ENCODE data around the gene SLC36A4.

Gene SLC36A4

GRCh38 chr11:93166862-93167261 is 30.9 kb downstream of the SLC36A4 start:
- no peak for TF ChIP-seq CTCF (IDR thresholded peaks at IDR 0.05; ENCODE audit: low read depth, low read length)
- Histone ChIP-seq H3K27me3 (ENCODE audit: insufficient read depth, low read depth, severe bottlenecking) (no peaks in the 10 kb centered on the region), H3K4me3 (ENCODE audit: low read depth, low read length) (no peak overlapping the region), H3K27ac (no peak overlapping the region), H3K9me3 (ENCODE audit: severe bottlenecking) (no peaks in the 10 kb centered on the region), H3K36me3 (peaks cover 37% of the 10 kb centered on the region)
- DNase-seq = no peak

- H3K27ac ChIP-seq = no peak overlapping the region
- no peaks in the 10 kb centered on the region for H3K27me3 ChIP-seq (ENCODE audit: insufficient read depth, low read depth, severe bottlenecking)
- no peak for TF ChIP-seq CTCF (IDR thresholded peaks at IDR 0.05; ENCODE audit: low read depth, low read length)
- DNase-seq = no peak
- no peaks in the 10 kb centered on the region for H3K9me3 ChIP-seq (ENCODE audit: severe bottlenecking)
- no peak overlapping the region for H3K4me3 ChIP-seq (ENCODE audit: low read depth, low read length)
- peaks cover 43% of the 10 kb centered on the region for H3K36me3 ChIP-seq
Observed at GRCh38 chr11:93166194-93166593, 31.6 kb downstream of the SLC36A4 start.

- no peak for DNase-seq
- peaks cover 41% of the 10 kb centered on the region for H3K36me3 ChIP-seq
Observed at GRCh38 chr11:93160808-93161207, 37.0 kb downstream of the SLC36A4 start.

DNA sequence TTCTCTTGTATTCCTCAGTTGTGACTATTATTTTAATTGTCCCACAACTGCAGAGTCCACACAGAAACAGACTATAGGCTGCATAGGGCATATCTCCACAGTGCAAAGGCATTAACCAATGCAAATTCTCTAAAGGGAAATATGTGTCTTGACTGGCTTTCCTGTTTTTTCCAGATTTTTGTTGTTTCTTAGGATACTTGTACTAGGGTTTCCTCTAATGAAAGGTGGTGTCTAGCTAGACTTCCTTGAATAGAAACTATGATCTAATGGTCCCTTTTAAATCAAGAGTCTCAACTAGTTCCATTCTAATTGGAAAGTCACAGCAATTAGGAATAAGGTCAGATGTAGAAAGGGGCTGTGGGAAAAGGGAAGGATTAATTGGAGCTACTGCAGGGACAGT is 37.6 kb downstream of the SLC36A4 start:
- no peak for DNase-seq
- Histone ChIP-seq H3K27me3 (ENCODE audit: insufficient read depth, low read depth, severe bottlenecking) (no peaks in the 10 kb centered on the region), H3K27ac (no peak overlapping the region), H3K9me3 (ENCODE audit: severe bottlenecking) (no peaks in the 10 kb centered on the region), H3K36me3 (peaks cover 37% of the 10 kb centered on the region), H3K4me3 (ENCODE audit: low read depth, low read length) (no peak overlapping the region)
- no peak for TF ChIP-seq CTCF (IDR thresholded peaks at IDR 0.05; ENCODE audit: low read depth, low read length)

More at GRCh38 chr11:93160808-93161207, 37.0 kb downstream of the SLC36A4 start:
- Histone ChIP-seq H3K27ac (no peak overlapping the region), H3K4me3 (ENCODE audit: low read depth, low read length) (no peak overlapping the region), H3K9me3 (ENCODE audit: severe bottlenecking) (no peaks in the 10 kb centered on the region), H3K27me3 (ENCODE audit: insufficient read depth, low read depth, severe bottlenecking) (no peaks in the 10 kb centered on the region)
- no peak for TF ChIP-seq CTCF (IDR thresholded peaks at IDR 0.05; ENCODE audit: low read depth, low read length)

DNA sequence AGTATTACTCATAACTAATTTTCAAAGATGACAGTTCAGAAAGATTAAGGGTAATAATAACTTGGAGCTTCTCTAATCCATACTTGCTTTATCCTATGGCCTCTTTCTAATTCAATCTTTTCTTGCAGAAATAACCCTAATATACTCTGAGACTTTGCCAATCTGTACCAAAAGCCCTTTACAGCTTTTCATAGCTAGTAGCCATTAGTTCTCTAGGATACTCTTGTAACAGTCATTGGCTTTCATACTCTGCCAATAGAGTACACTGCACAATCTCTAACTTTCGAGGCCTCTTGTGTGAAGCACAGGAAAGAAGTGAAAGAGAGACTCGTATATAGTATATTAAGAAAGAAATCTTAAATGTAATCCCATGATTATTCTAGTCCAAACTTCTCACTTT is 38.1 kb downstream of the SLC36A4 start:
- Histone ChIP-seq H3K27ac (no peak overlapping the region), H3K9me3 (ENCODE audit: severe bottlenecking) (no peaks in the 10 kb centered on the region), H3K36me3 (peaks cover 35% of the 10 kb centered on the region), H3K27me3 (ENCODE audit: insufficient read depth, low read depth, severe bottlenecking) (no peaks in the 10 kb centered on the region), H3K4me3 (ENCODE audit: low read depth, low read length) (no peak overlapping the region)
- DNase-seq = no peak
- TF ChIP-seq CTCF (IDR thresholded peaks at IDR 0.05; ENCODE audit: low read depth, low read length) = no peak

DNA sequence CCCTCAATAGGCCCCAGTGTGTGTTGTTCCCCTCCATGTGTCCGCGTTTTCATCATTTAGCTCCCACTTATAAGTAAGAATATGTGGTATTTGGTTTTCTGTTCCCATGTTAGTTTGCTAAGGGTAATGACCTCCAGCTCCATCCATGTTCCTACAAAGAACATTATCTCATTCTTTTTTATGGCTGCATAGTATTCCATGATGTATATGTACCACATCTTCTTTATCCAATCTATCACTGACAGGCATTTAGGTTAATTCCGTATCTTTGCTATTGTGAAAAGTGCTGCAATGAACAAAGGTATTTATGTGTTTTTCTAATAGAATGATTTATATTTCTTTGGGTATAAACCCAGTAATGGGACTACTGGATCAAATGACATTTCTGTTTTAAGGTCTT is 42.1 kb downstream of the SLC36A4 start:
- DNase-seq = no peak
- Histone ChIP-seq H3K9me3 (ENCODE audit: severe bottlenecking) (no peaks in the 10 kb centered on the region), H3K27ac (no peak overlapping the region), H3K4me3 (ENCODE audit: low read depth, low read length) (no peak overlapping the region), H3K27me3 (ENCODE audit: insufficient read depth, low read depth, severe bottlenecking) (no peaks in the 10 kb centered on the region), H3K36me3 (peaks cover 11% of the 10 kb centered on the region)
- TF ChIP-seq CTCF (IDR thresholded peaks at IDR 0.05; ENCODE audit: low read depth, low read length) = no peak

Measured in WERI-Rb-1 (cell line).